ENCODE measurements around the gene MGST2. TPM values are rescaled to one million over a fixed set of nuclear protein-coding genes. Genes with fewer than 3 reads are reported as not detected.

Gene MGST2
- total RNA-seq (10 to 100 TPM; 60.8 to 63.1 TPM), polyA plus RNA-seq (ENCODE audit: insufficient read length in 6 of 6) (10 to 100 TPM; 37.3 to 44.6 (median 43.3) TPM)
- long read RNA-seq, donor 1, transcript MGST2-204 (4 exons, 634 nt) = minor isoform, 5 of 70 reads
- long read RNA-seq, donor 1, transcript MGST2-201 (5 exons, 801 nt) = major isoform, 38 of 70 reads
- long read RNA-seq, donor 1, partial matches to known transcripts = 27 of 70 reads
- long read RNA-seq, donor 1, other reads (novel, unspliced or antisense) = 0 of 70 reads
- long read RNA-seq, donor 2, transcript MGST2-201 (5 exons, 801 nt) = major isoform, 24 of 37 reads
- long read RNA-seq, donor 2, partial matches to known transcripts = 11 of 37 reads
- long read RNA-seq, donor 2, other reads (novel, unspliced or antisense) = 0 of 37 reads
- long read RNA-seq, donor 3, transcript MGST2-201 (5 exons, 801 nt) = major isoform, 15 of 25 reads
- long read RNA-seq, donor 3, partial matches to known transcripts = 6 of 25 reads
- long read RNA-seq, donor 3, other reads (novel, unspliced or antisense) = 0 of 25 reads
- long read RNA-seq, donor 4, transcript MGST2-201 (5 exons, 801 nt) = major isoform, 43 of 47 reads
- long read RNA-seq, donor 4, partial matches to known transcripts = 2 of 47 reads
- long read RNA-seq, donor 4, other reads (novel, unspliced or antisense) = 1 of 47 reads
- long read RNA-seq, donor 5, transcript MGST2-201 (5 exons, 801 nt) = major isoform, 27 of 70 reads
- long read RNA-seq, donor 5, partial matches to known transcripts = 42 of 70 reads
- long read RNA-seq, donor 5, other reads (novel, unspliced or antisense) = 0 of 70 reads
- long read RNA-seq, donor 6, transcript MGST2-201 (5 exons, 801 nt) = major isoform, 41 of 73 reads
- long read RNA-seq, donor 6, transcript MGST2-204 (4 exons, 634 nt) = minor isoform, 6 of 73 reads
- long read RNA-seq, donor 6, partial matches to known transcripts = 24 of 73 reads
- long read RNA-seq, donor 6, other reads (novel, unspliced or antisense) = 0 of 73 reads
- long read RNA-seq, donor 7, transcript MGST2-201 (5 exons, 801 nt) = major isoform, 14 of 14 reads
- long read RNA-seq, donor 7, partial matches to known transcripts = 0 of 14 reads
- long read RNA-seq, donor 7, other reads (novel, unspliced or antisense) = 0 of 14 reads
- long read RNA-seq, donor 8, transcript MGST2-201 (5 exons, 801 nt) = major isoform, 14 of 22 reads
- long read RNA-seq, donor 8, partial matches to known transcripts = 6 of 22 reads
- long read RNA-seq, donor 8, other reads (novel, unspliced or antisense) = 0 of 22 reads
- long read RNA-seq, donor 9, partial matches to known transcripts = 0 of 1 reads
- long read RNA-seq, donor 9, other reads (novel, unspliced or antisense) = 0 of 1 reads
- long read RNA-seq, donor 10, transcript MGST2-201 (5 exons, 801 nt) = major isoform, 41 of 42 reads
- long read RNA-seq, donor 10, partial matches to known transcripts = 0 of 42 reads
- long read RNA-seq, donor 10, other reads (novel, unspliced or antisense) = 0 of 42 reads
- long read RNA-seq, donor 11, transcript MGST2-201 (5 exons, 801 nt) = major isoform, 19 of 51 reads
- long read RNA-seq, donor 11, partial matches to known transcripts = 31 of 51 reads
- long read RNA-seq, donor 11, other reads (novel, unspliced or antisense) = 0 of 51 reads
- long read RNA-seq, donor 12, transcript MGST2-201 (5 exons, 801 nt) = major isoform, 19 of 29 reads
- long read RNA-seq, donor 12, partial matches to known transcripts = 8 of 29 reads
- long read RNA-seq, donor 12, other reads (novel, unspliced or antisense) = 0 of 29 reads

- peak; percentile 68 to 90 (median 76) for DNase-seq
- peak; percentile 88 for ATAC-seq
- Histone ChIP-seq H3K27me3 (no peaks in the 10 kb centered on the region), H3K4me1 (peaks cover 5 to 27% of the 10 kb centered on the region in 2 donors), H3K9me3 (no peaks in the 10 kb centered on the region), H3K27ac (peak within 1 kb of the TSS; percentile 86 to 93), H3K36me3 (no peaks in the 10 kb centered on the region), H3K4me3 (peak within 1 kb of the TSS; percentile 44 to 51)
- TF ChIP-seq CTCF (IDR thresholded peaks at IDR 0.05) = no peak
- intact Hi-C loops (cut with DNase I) = no loop called here
These were observed at the start of gene MGST2 for GRCh38 chr4:139665690-139666529. MGST2 (plus strand) TSS chr4:139665819; CDS start chr4:139666020, 201 bp downstream.

GRCh38 chr4:139617702-139618490 lies 47.7 kb upstream of the MGST2 start:
- H3K9me3 ChIP-seq = no peaks in the 10 kb centered on the region
- H3K36me3 ChIP-seq = no peaks in the 10 kb centered on the region
- no peak overlapping the region for H3K27ac ChIP-seq
- H3K4me3 ChIP-seq = no peak overlapping the region
- ATAC-seq (no peak), DNase-seq (no peak)
- peak in 1 of 2 donors; percentile 17 for TF ChIP-seq CTCF (IDR thresholded peaks at IDR 0.05)
- intact Hi-C loops (cut with DNase I) = no loop called here
- H3K27me3 ChIP-seq = no peaks in the 10 kb centered on the region
- H3K4me1 ChIP-seq = no peaks in the 10 kb centered on the region

DNA sequence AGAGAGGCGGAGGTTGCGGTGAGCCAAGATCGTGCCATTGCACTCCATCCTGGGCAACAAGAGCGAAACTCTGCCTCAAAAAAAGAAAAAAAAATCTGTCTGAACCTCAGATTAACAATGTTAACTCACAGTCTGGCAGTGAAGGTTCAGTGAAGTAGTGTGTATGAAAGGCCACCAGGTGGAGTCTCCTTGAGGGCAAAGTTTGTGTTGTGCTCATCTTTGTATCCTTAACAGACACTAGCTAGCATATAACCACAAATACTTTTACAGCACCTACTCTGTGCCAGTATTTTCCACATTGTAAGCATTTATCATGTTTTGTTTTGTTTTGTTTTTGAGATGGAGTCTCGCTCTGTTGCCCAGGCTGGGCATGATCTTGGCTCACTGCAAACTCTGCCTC lies 46.0 kb upstream of the MGST2 start:
- TF ChIP-seq CTCF (IDR thresholded peaks at IDR 0.05) = peak; percentile 13 to 42
- H3K4me3 ChIP-seq = no peak overlapping the region
- ATAC-seq = peak; percentile 63
- no peak overlapping the region for H3K27ac ChIP-seq
- intact Hi-C loops (cut with DNase I) = no loop called here
- no peaks in the 10 kb centered on the region for H3K36me3 ChIP-seq
- H3K9me3 ChIP-seq = no peaks in the 10 kb centered on the region
- no peaks in the 10 kb centered on the region for H3K27me3 ChIP-seq
- H3K4me1 ChIP-seq = no peaks in the 10 kb centered on the region
- DNase-seq = no peak
